PC-9 (cell line): ENCODE measurements around the gene STUM. TPM values are rescaled to one million over a fixed set of nuclear protein-coding genes. Genes with fewer than 3 reads are reported as not detected.
A peak's percentile ranks its signal among the peaks of the same experiment; 100 is the strongest.

Source experiments
- BruUV-seq: library from RNA; stranded (reverse); fragments of 400-500 nt; replicated peaks from 2 replicates; lab custom pipeline; 2021; lab: Mats Ljungman, UMichigan
- CTCF ChIA-PET: fragments of 300-600 bp; sonication (Branson Sonifier 250); formaldehyde crosslinking; loops from one replicate; lab custom pipeline; 2022; ENCODE audit warnings: antibody characterized with exemption; lab: Charles Lee
- POLR2A ChIA-PET: fragments of 300-600 bp; sonication (Branson Sonifier 250); formaldehyde crosslinking; loops from one replicate; lab custom pipeline; 2022; ENCODE audit warnings: antibody characterized with exemption; ENCODE audit not compliant: unreplicated experiment; lab: Charles Lee
- DNase-seq, 2 experiments: peaks; one replicate each; pipeline versions ENCODE4 v3.0.0 to v3.0.0-alpha.2; 2015 to 2022; ENCODE audit warnings: mixed read lengths in 1 of 2
- H2AFZ ChIP-seq: fragments of 200-600 bp; sonication (generic); 2 replicates; pipeline ENCODE4 v1.8.1; 2017; ENCODE audit warnings: antibody characterized with exemption
- H3F3A ChIP-seq: fragments of 200-600 bp; sonication (generic); 2 replicates; pipeline ENCODE4 v1.8.1; 2017; ENCODE audit warnings: antibody characterized with exemption, mild to moderate bottlenecking, low read depth; ENCODE audit not compliant: insufficient read depth
- H3K27ac ChIP-seq: fragments of 200-600 bp; sonication (generic); 2 replicates; pipeline ENCODE4 v1.6.1; 2016; ENCODE audit warnings: mixed run types
- H3K27me3 ChIP-seq: fragments of 200-600 bp; sonication (generic); 2 replicates; pipeline ENCODE4 v1.6.1; 2016; ENCODE audit warnings: low read depth, mixed run types; ENCODE audit not compliant: insufficient read depth
- H3K36me3 ChIP-seq: fragments of 200-600 bp; sonication (generic); 2 replicates; pipeline ENCODE4 v1.6.1; 2016; ENCODE audit warnings: low read depth, mixed run types
- H3K4me1 ChIP-seq: fragments of 200-600 bp; sonication (generic); replicated peaks from 2 replicates; pipeline ENCODE4 v1.6.1; 2016; ENCODE audit warnings: mixed run types; ENCODE audit not compliant: insufficient read depth
- H3K4me2 ChIP-seq: fragments of 200-600 bp; sonication (generic); 2 replicates; pipeline ENCODE4 v1.6.1; 2017; ENCODE audit warnings: mixed run types
- H3K4me3 ChIP-seq: fragments of 200-600 bp; sonication (generic); 2 replicates; pipeline ENCODE4 v1.6.1; 2016; ENCODE audit warnings: mixed run types
- H3K79me2 ChIP-seq: fragments of 200-600 bp; sonication (generic); 2 replicates; pipeline ENCODE4 v1.6.1; 2017; ENCODE audit warnings: low read depth, mixed run types
- H3K9me2 ChIP-seq: fragments of 200-600 bp; sonication (generic); 2 replicates; pipeline ENCODE4 v1.8.1; 2017; ENCODE audit warnings: mild to moderate bottlenecking; ENCODE audit not compliant: insufficient read depth
- H3K9me3 ChIP-seq: fragments of 200-600 bp; sonication (generic); 2 replicates; pipeline ENCODE4 v1.8.1; 2016; ENCODE audit warnings: low read depth; ENCODE audit not compliant: insufficient read depth
- H4K20me1 ChIP-seq: fragments of 200-600 bp; sonication (generic); 2 replicates; pipeline ENCODE4 v1.8.1; 2017; ENCODE audit not compliant: insufficient read depth
- EZH2 ChIP-seq: fragments of 200-600 bp; sonication (generic); IDR thresholded peaks from 2 replicates; pipeline ENCODE4 v1.8.0; 2017; ENCODE audit warnings: antibody characterized with exemption, low read depth
- intact Hi-C: fragments of 100-400 bp; cut with micrococcal nuclease; formaldehyde crosslinking; loops from one replicate; pipeline ENCODE4 v1.10.0; 2022; ENCODE audit not compliant: unreplicated experiment
- total RNA-seq: library from RNA; stranded (reverse); gene quantifications from 2 replicates; pipeline ENCODE4 v1.2.3, GENCODE V29; 2021
- TF ChIP-seq, protein P1 (sequence below): fragments of 200-600 bp; sonication (generic); conservative IDR thresholded peaks from 2 replicates; pipeline ENCODE4 v1.6.1; 2017; ENCODE audit warnings: mixed run types, antibody characterized with exemption, mild to moderate bottlenecking, moderate library complexity

The STUM gene
- total RNA-seq, 1 experiment from 2014 or later: not detected

DNA sequence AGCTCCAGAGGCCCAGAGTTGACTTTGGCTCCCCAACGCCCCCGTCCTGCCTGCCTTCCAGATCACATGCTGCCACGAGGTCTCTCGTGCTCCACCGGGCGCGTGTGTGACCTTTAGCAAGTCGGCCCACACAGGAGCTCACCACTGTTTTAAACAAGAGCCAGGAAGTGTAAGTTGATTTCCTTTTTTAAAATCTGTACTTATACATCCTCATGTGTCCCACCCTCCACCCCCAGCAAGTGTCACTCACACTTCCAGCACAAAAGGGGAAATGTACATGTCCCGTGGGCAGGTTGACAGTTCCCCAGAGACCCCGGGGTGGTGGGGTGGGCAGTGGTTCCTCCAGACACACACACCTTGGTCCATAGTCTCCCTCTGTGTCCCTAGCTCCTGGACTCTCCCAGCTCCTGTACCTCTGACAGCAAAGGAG lies 84.4 kb downstream of the STUM start:
- no peaks in the 10 kb centered on the region for H3K36me3 ChIP-seq
- TF ChIP-seq, protein P1, sequence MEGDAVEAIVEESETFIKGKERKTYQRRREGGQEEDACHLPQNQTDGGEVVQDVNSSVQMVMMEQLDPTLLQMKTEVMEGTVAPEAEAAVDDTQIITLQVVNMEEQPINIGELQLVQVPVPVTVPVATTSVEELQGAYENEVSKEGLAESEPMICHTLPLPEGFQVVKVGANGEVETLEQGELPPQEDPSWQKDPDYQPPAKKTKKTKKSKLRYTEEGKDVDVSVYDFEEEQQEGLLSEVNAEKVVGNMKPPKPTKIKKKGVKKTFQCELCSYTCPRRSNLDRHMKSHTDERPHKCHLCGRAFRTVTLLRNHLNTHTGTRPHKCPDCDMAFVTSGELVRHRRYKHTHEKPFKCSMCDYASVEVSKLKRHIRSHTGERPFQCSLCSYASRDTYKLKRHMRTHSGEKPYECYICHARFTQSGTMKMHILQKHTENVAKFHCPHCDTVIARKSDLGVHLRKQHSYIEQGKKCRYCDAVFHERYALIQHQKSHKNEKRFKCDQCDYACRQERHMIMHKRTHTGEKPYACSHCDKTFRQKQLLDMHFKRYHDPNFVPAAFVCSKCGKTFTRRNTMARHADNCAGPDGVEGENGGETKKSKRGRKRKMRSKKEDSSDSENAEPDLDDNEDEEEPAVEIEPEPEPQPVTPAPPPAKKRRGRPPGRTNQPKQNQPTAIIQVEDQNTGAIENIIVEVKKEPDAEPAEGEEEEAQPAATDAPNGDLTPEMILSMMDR: no peak
- TF ChIP-seq EZH2: no peak
- no peak overlapping the region for H3K4me3 ChIP-seq
- no peak overlapping the region for H2AFZ ChIP-seq
- no peaks in the 10 kb centered on the region for H3K79me2 ChIP-seq
- intact Hi-C loops: no loop called here
- DNase-seq: no peak
- H3K27me3 ChIP-seq: no peaks in the 10 kb centered on the region
- ChIA-PET POLR2A (interaction anchor here (0.6 kb wide), 1 partner anchor 82 kb away, joined by 3 read pairs; no protein-coding TSS in a partner anchor), CTCF (interaction anchor here (0.6 to 0.7 kb wide), 2 partner anchors 269 to 1698 kb away, joined by 3 to 4 read pairs; no protein-coding TSS in a partner anchor)
- no peaks in the 10 kb centered on the region for H4K20me1 ChIP-seq
- H3K9me2 ChIP-seq: no peaks in the 10 kb centered on the region
- H3K27ac ChIP-seq: no peak overlapping the region
- no peak overlapping the region for H3K4me2 ChIP-seq
- H3K9me3 ChIP-seq: no peaks in the 10 kb centered on the region
- peaks cover 5% of the 10 kb centered on the region for H3F3A ChIP-seq
- BruUV-seq: no TSS peak
- H3K4me1 ChIP-seq: peaks cover 22% of the 10 kb centered on the region

DNA sequence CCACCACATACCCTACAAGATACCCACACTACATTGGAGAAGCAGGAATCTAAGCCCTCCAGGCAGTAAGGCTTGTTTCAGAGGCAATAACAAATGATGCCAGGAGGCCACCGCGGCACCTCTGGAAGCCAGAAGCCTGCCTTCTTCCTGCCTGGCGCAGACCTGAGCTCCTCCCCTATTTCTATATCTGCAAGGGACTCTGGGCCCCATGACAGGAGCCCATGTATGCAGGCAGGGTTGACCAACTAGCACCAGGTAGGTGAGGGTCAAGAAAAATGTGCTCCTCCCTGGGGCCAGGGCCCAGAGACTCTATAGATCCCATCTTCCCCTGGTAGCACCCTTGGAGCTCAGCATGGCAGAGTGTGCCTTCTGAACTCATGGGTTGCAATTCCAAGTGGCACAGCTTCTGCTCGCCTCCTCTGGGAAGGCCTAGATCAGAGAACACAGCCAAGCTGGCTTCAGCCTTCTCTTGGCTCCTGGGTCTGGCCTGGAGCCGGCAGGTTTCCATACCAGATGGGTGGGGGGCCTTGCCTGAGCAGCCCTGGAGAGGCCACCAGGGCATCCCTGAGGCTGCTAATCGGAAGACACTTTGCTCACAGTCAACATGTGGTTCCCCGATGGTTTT lies 85.1 kb downstream of the STUM start:
- no peaks in the 10 kb centered on the region for H3K27me3 ChIP-seq
- H3K9me3 ChIP-seq: no peaks in the 10 kb centered on the region
- peaks cover 5% of the 10 kb centered on the region for H3F3A ChIP-seq
- intact Hi-C loops: loop anchor here (1.0 to 2.0 kb wide), 2 partner anchors 195 to 803 kb away; no protein-coding TSS in a partner anchor
- CTCF ChIA-PET: interaction anchor here (0.5 to 0.7 kb wide), 3 partner anchors 9 to 1698 kb away, joined by 3 to 12 read pairs (median 4); no protein-coding TSS in a partner anchor
- POLR2A ChIA-PET: interaction anchor here (0.6 kb wide), 3 partner anchors 82 to 746 kb away, joined by 3 to 5 read pairs (median 4); no protein-coding TSS in a partner anchor
- H3K4me2 ChIP-seq: no peak overlapping the region
- no peak for DNase-seq
- H2AFZ ChIP-seq: no peak overlapping the region
- H3K27ac ChIP-seq: no peak overlapping the region
- H4K20me1 ChIP-seq: no peaks in the 10 kb centered on the region
- no peak overlapping the region for H3K4me3 ChIP-seq
- H3K9me2 ChIP-seq: no peaks in the 10 kb centered on the region
- TF ChIP-seq EZH2: no peak
- TF ChIP-seq, protein P1: no peak
- no peaks in the 10 kb centered on the region for H3K79me2 ChIP-seq
- no TSS peak for BruUV-seq
- no peaks in the 10 kb centered on the region for H3K36me3 ChIP-seq
- peaks cover 22% of the 10 kb centered on the region for H3K4me1 ChIP-seq

DNA sequence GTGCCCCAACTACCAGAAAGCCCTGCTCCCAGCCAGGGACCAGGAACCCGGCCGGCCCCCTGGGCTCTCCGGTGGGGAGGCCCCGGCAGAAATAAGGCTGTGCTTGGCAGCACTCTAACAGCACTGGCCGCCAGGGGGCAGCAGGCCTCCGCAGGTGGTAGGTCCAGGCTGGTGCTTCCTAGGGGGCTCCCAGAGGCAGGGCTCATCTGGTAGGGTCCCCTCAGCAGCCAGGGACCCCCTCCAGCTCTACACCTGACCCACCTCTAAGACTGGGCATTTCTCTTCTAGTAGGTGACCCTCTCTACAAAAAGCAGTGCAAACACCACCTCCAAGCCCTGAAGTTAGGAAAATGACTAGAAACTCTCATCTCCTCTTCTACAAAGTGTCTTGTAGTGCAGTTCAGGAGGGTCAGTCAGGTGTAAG lies 85.6 kb downstream of the STUM start:
- Histone ChIP-seq H4K20me1 (no peaks in the 10 kb centered on the region), H3K4me1 (peaks cover 22% of the 10 kb centered on the region), H3K79me2 (no peaks in the 10 kb centered on the region), H3K9me3 (no peaks in the 10 kb centered on the region), H3K4me3 (no peak overlapping the region), H3K4me2 (no peak overlapping the region), H2AFZ (no peak overlapping the region), H3K36me3 (no peaks in the 10 kb centered on the region), H3K9me2 (no peaks in the 10 kb centered on the region), H3K27ac (no peak overlapping the region), H3K27me3 (no peaks in the 10 kb centered on the region), H3F3A (peaks cover 5% of the 10 kb centered on the region)
- CTCF ChIA-PET: no interaction called here
- DNase-seq: peak in 1 of 2 experiments; percentile 75
- BruUV-seq: no TSS peak
- intact Hi-C loops: loop anchor here (1.0 to 2.0 kb wide), 2 partner anchors 194 to 803 kb away; no protein-coding TSS in a partner anchor
- no peak for TF ChIP-seq EZH2
- TF ChIP-seq, protein P1: peak; percentile 96
- POLR2A ChIA-PET: interaction anchor here (0.6 kb wide), 1 partner anchor 137 kb away, joined by 5 read pairs; no protein-coding TSS in a partner anchor
